Myocyte (in vitro differentiated cells): Measurements from ENCODE around the gene KCNH1. TPM values are rescaled to one million over a fixed set of nuclear protein-coding genes. Genes with fewer than 3 reads are reported as not detected.
"Not testable (repeated sequence)": the region's sequence is repeated elsewhere in the genome, so short reads cannot be mapped to it uniquely, and the experiment has no call there.

Experiments
- DNase-seq: peaks from one replicate; pipeline ENCODE4 v3.0.0-alpha.2; 2012; ENCODE audit warnings: low read depth
- total RNA-seq: library from RNA; depleted of rRNA; stranded (reverse); fragments of >200 nt; gene quantifications from 2 replicates; pipeline ENCODE4 v1.2.3, GENCODE V29; 2014

KCNH1 gene
- total RNA-seq, 1 donor from 2014 or later: 10.3 TPM

DNA sequence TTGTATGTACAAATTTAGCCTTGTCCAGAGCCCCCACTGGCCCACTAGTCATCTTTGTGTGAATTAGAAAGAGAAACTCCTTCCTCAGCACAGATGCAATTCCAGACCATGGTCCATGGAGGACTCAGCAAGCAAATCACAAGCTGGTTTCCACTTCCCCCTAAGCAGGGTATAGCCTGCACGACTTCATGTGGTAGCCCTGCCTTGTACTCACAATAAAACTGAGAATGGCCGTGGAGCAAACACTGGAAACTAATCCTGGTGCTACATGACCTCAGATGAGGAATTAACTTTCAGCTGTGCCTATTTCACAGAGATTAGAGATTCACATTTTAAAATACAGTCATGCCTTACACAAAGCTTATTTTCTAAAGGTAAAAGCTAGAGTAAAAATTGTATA, 32.5 kb downstream of the KCNH1 start:
- DNase-seq: no peak

DNA sequence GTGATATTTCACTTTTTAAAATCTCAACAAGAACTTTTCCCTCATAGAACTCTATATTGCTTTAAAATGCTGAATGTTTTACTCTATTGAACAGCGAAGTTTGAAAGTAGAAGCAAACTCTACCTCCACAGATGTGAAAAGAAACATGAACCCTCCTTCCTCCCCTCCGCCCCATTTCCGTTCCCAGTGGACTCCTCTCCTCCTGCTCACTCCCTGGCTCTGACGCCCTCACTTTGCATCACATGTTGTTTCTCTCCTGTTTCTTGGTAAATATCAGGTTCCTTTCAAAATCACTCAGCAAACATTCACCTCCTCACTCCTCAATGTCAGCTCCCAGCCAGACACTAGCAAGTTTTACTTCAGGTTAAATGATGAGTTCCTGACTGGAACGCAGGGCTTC, 34.6 kb downstream of the KCNH1 start:
- no peak for DNase-seq

DNA sequence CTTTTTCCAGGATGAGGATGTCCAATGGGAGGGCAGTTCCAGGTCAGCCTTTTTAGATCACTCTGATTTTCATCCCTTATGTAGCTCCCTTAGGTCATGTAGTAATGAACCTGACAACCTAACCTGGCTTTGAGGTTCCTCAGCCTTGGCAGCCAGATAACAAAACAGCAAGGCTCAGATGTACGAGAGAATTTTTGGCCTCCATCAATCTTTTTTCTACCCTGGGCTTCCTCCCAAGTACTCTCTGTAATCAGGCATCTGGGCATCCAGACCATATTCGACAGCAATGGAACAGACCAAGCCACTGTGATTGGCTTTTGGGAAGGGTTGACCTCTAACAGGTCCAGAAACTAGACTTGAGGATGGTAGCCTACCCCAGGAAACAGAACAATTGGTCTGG, 38.6 kb downstream of the KCNH1 start:
- no peak for DNase-seq

DNA sequence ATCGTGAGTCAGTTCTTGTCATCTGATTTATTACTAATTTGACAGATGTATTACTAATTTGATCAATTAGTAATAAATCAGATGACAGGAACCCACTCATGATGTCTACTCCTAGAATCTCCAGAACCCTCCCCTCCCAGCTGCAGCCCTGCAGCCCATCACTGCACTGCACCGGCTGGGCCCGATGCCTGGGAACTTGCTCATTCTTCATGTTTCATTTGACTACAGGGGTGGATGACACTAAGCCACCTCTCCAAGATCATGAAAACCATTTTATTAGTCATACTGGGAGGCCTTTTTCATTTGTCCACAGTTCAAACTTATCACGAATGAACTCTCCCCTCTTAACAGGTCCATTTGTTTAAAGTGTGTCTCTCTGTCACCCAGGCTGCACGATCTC, 41.0 kb downstream of the KCNH1 start:
- no peak for DNase-seq

DNA sequence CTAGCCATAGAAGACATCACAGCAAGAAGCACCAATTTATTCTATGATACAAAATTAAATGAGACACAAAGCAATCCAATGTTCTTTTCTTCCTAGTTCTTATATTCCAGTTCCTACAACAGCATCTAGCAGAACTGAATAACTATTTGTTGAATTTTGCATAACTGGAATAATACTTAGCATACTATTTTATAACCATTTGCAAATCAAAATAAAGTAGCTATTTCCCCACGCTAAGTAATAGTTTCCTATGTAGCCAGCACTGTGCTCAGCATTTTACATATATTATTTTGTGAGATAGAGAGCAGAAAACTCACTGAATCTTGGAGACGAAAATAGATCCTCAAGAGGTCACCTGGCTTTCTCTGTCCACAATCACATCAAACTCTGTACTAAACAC, 42.1 kb downstream of the KCNH1 start:
- no peak for DNase-seq

DNA sequence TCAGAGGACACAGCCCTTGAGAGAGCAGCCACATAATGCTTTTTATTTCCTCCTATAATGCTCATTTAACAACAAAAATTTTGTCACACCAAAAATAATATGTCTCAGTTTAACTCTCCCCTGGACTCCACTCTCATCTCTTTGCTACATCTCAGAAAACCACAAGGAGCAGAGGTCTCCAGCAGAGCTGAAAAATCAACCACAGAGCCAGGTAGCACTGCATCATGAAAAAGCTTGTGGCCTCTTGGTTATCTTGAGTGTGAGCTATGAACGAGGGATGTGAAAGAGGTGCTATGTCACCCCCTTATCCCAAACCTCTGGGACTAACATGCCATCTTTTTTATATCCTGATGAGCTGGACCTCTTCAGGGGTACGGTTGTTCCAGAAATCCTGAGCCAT, 44.4 kb downstream of the KCNH1 start:
- no peak for DNase-seq

DNA sequence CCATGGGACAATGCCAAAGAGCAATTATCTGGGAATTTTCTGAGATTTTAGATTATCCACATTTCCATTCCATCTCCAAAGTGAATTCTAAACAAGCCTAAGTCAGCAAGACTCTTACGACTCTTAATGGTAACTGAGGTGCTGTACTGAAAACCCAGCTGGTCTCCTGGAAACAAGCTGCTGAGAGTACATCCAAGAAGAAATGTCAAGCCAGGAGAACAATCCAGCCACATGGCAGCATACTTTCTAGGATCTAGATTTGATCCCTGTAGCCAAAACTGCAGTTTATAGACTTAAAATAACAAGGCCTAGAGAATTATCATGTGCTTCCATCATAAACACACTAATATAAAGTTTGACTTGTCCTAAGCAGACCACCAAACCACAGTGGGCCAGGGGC, 45.8 kb downstream of the KCNH1 start:
- DNase-seq: no peak

DNA sequence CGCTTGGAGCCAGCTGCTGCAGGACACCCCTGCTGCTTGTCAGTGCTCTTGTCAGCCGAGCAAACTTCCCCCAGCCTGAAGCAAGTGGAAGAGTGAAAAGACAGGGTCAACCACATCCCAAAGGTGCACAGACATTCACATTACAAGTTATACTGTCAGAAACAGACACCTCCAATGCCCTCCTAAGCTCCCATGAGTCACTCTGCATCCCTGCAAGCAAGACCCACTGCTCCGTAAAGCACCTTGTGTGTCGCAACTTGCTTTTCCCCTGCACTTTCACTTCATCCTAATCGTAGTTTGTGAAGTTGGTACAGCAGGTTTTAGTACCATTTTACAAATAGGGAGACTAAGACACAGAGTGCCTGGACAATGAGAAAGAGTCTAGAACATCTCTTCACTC, 51.1 kb downstream of the KCNH1 start:
- no peak for DNase-seq

DNA sequence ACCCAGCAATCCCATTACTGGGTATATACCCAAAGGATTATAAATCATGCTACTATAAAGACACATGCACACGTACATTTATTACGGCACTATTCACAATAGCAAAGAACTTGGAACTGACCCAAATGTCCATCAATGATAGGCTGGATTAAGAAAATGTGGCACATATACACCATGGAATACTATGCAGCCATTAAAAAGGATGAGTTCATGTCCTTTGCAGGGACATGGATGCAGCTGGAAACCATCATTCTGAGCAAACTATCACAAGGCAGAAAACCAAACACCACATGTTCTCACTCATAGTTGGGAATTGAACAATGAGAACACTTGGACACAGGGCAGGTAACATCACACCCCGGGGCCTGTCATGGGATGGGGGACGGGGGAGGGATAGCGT, 52.5 kb downstream of the KCNH1 start:
- not testable (repeated sequence) for DNase-seq

DNA sequence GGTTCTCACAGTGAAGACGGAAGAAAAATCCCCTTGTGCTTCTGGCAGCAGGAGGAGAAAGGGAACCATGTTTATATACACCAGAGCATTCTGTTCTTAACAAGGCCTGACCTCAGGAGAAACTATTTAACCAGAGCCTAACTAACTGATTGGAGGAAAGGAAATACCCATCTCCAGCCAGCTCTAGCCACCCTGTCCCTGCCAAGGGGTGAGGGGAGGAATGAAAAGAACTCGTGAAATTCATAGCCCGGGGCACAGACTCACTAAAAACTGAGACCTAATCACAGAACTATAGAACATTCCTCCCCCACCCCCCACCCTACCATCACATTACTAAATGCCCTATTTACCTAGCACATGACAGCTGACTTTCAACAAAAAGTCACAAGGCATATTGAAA, 65.0 kb downstream of the KCNH1 start:
- DNase-seq: no peak

DNA sequence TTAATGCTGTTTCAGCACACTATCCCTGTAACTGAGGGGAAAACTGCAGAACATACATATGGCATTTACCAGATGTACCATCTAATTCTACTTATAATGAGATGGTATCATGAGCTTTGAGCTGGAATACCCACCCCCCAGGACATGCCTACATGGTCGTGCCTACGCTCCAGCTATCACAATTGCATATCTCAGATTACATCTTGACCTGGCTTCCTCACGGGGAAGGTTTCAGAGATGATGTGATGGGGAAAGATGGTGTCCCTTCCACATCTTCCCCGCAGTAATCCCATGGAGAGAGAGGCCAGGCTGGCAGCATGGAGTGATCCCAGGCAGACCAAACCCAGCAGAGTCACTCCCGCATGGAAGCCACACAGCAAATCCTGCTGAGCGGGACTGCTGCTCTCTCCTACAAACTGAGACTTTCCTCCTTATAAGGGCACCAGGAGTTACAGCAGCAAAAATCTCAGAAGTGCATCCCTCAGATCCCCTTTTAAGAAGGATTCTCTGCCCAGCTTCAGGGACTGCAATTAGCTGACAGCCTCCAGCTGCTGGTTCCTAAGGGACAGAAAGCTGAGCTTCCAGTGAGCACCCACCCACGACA, 67.1 kb downstream of the KCNH1 start:
- no peak for DNase-seq

DNA sequence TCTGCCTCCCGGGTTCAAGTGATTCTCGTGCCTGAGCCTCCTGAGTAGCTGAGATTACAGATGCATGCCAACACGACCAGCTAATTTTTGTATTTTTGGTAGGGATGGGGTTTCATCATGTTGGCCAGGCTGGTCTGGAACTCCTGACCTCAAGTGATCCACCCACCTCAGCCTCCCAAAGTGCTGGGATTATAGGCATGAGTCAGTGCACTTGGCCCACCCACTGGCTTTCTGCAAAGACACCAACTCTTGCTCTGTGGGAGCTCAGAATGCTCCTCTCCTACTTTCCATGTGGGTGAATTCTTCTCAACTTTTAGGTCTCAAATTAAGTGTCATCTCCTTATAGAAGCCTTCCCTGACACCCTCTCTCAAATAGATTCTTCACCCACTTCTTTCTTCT, 92.1 kb downstream of the KCNH1 start:
- peak; percentile 48 for DNase-seq

DNA sequence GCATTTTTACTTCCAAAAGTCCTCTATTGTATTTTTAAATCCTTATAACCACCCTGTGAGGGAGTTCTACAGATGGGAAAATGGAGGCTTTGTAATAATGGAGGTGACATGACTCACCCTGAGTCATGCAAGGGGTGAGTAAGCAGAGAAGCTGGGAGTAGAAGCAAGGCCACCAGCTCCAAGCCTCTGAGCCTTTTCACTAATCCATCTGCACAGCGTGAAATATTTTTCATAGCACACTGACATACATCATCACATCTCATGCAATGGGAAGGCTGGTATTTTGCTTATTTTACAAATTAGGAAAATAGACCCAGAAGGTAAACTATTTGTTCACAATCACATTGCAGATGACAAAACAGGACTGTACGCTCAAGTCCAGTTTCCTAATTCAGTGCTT, 96.9 kb downstream of the KCNH1 start:
- peak; percentile 93 for DNase-seq

DNA sequence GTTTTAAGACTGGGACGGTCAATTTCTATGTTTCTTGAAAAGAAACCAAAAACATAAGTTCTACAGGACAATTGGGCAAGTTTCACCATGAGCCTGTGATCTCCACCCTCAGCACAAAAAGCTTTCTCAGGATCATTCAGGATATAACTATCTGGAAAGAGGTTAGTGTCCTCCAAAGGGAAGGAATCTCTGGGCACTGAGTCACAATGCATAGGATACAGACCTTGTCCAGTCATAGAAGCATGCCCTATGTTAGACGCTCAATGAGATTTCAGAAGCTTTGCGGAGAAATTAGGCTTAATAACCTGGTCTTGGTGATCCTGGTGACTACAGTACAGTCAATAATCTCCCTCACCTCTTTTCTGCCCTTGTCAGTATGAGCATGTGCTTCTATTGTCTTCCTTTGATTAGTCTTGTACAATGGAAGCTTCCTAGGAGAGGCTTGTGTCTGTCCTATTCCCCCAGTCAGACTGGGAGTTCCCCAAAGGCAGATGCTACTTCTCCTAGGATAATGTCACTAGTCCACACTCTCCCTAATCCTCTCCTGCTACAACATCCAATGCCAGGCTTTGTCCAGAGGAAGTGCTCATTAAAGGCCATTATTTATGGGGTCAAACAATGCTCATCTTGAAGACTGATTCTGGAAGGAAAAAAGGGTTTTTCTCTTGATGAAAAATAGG, 97.4 kb downstream of the KCNH1 start:
- no peak for DNase-seq

DNA sequence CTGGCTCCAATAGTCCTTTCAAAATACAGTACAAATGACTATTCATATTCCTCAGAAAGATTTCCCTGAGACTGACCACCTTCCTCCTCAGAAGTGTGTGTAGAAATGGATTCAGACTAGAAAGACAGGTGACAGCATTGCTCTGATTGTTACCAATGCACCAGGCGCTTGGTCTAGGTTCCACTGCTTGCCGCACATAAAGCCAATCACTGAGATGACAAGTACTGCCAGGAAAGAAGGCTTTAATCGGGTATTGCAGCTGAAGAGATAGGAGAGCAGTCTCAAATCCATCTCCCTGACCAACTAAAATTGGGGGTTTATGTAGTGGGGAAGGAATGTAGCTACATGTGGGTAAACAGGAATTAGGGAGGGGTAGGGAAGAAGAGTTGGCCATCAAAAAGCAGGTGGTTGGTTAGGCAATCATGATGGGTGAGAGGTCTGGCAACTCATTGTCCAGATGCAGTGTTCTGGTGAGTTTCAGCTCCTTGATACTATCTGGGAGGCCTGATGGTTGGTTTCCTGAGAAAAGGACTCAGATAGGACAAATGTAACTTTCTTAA, 98.0 kb downstream of the KCNH1 start:
- peak; percentile 75 for DNase-seq

DNA sequence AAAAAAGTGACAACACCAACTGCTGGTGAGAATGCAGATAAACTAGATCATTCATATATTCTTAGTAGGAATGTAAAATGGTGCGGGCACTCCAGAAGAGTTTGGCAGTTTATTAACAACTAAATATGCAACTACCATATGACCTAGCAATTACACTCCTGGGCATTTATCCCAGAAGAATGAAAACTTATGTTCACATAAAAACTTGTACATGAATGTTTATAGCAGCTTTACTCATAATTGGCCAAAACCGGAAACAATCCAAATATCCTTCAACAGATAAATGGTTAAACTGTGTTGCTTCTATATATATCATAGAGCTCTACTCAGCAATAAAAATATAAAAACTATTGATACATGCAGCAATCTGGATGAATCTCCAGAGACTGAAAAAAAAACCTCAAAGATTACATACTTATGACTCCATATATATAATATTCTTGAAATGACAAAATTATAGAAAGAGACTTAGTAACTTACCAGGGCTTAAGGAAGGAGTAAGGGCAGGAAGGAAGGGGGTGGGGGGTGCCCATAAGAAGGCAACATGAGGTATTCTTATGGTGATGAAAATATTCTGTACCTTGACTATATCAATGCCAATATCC, 99.9 kb downstream of the KCNH1 start:
- DNase-seq: no peak

DNA sequence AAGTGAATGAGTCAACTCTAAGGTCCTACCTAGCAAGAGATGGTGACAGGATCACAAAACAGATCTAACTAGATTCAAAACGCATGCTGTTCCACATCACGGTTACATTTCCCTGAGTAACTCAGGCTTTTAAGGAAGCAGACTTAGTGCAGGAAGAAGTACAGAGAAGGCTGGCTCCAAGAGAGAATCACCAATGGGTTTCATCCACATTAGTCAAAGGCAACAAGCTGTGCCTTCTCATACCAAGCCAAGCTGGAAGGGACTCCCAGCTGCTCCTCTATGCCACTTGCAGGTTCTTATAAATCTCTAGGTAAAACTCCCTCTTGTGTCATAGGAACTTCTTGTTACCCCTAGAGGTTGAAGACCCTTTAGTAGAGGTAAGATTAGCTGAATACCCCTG, 109.0 kb downstream of the KCNH1 start:
- DNase-seq: no peak

DNA sequence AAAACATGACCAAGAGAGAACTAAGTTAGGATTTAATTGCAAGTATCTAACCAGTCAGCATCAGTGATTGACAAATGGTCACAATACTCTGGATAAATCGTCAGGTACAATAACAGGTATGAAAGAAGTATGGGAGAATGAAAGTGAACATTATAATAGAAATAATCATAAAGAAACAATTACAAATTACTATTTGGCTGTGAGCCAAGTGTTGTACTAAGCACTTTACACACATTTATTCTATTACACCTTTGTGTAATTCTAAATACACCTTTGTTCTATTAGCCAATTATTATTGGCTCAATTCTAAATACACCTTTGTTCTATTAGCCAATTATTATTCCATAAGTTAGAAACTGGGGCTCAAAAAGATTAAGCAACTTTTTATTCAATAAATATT, 114.7 kb downstream of the KCNH1 start:
- no peak for DNase-seq

DNA sequence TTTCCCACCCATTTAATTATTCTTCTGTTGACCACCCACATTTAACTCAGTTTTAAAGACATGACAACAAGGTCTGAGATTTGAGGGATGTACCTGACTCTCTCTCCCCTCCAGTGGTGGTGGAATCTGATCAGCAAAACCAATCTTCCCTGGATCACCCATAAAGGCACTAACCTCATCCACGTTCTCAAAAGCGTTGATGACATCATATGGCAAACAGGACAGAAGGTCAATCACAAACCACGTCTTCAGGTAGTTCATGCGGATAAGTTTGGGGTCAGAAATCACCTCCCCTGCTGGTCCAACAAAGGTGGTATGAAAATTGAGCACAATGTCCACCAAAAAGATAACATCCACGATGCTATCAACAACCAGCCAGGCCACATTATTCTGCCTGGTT, 115.3 kb downstream of the KCNH1 start:
- DNase-seq: no peak

DNA sequence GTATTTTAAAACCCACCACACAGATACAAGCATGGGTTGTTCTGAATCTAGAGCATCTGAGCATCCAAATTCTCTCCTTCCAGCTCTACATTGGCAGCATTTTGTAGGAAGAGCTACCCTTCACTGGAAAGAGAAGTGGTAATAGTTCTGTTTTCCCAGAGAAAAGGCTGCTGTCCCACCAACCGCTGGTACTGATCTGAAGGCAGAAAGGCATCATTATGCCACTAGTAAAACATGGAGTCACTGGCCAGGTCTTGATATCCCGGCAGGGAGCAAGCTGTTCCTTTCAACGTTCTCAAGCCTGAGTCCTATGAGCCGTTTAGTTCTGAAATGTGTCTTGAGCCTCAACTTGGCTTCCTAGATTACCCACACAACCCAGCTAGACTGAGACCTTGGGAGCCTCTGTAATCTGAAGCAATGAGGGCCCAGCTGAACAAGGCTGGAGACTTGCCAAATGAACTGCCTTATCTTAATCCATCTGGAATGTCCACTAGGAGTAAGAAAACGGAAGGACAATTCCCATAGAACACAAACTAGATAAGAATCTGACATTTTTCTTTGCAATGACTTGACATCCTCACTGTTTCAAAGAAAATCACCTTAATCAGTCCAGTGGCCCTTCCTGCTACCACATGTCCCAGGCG, 116.8 kb downstream of the KCNH1 start:
- DNase-seq: peak; percentile 44

DNA sequence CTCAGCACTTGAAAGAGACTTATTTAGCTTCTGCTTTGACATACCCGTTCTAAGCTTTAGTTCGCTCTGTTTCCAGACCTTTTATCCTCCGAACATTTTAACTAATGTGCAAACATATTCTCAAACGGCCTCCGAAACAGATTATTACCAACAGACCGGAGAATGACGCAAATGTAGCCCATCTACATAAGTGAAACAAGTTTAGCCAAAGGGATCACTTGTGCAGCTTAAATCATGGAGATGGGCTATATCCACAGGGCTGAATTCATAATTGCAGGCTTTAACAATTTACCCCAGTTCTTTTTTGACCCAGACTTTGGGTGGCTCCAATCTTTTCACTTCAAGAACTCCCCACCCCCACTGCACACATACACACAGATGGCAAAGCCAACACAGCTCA, 119.7 kb downstream of the KCNH1 start:
- no peak for DNase-seq
